Vein endothelial cell (primary cell): ENCODE data around the gene PRDM8. TPM values are rescaled to one million over a fixed set of nuclear protein-coding genes. Genes with fewer than 3 reads are reported as not detected.

Experiments
- total RNA-seq: library from RNA; depleted of rRNA; stranded (reverse); fragments of >200 nt; gene quantifications from 2 replicates; pipeline ENCODE4 v1.2.3, GENCODE V29; 2012

The PRDM8 gene
- 0.65 and 0.76 TPM in 2 replicates for total RNA-seq

DNA sequence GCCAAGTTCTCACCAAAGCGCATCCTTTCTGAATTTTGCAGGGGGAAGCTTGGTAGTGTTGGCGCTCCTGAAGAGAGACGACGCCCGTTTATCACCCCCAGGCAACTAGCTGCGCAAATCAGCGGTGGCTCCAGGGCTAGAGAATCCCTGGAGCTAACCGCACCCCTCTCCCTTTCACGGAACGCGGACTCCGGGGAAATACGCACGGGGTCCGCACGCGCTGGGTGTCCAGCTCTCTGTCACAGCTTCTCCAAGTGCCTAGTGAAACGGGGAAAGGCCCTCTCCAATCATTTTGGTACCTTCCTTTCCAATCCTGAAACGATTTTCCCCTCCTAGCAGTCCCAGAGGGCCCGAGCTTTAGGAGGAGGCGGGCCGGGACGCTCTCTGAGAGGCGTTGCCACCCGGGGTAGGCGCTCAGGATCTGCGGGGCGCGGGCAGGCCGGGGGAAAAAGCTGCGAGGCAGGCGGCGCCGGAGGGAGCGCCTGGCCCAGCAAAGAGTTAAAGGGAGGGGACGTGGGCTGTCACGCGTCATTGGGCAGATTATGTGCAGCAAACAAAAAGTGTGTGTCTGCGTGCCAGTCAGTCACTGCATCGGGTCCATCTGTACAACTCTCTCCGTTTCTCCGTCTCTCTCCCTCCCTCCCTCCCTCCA lies at the start of gene PRDM8:
Gene PRDM8, plus strand, starts transcription at position 582 of the 652 bp plus-strand sequence. CDS start 2,578 bp downstream, outside the sequence.

Other genes starting within 250 kb of the PRDM8 start
- gene ANTXR2, start 124.3 kb upstream of the PRDM8 start, total RNA-seq, result 50.3 and 60.8 TPM in 2 replicates
- gene FGF5, start 69.2 kb downstream of the PRDM8 start, total RNA-seq, result under 0.01 and 0.29 TPM in 2 replicates
- not detected in 2 replicates for gene CFAP299, start 138.2 kb downstream of the PRDM8 start, total RNA-seq